GM21528 (cell line): ENCODE measurements around the gene CHD1L.
"Not testable (repeated sequence)": the region's sequence is repeated elsewhere in the genome, so short reads cannot be mapped to it uniquely, and the experiment has no call there.

Source experiments
- ATAC-seq: cut with Tn5 transposase; IDR thresholded peaks from one replicate; pipeline ENCODE4 v1.9.1; 2021; ENCODE audit warnings: mild to moderate bottlenecking, moderate library complexity; ENCODE audit not compliant: unreplicated experiment, low FRiP score

CHD1L gene

DNA sequence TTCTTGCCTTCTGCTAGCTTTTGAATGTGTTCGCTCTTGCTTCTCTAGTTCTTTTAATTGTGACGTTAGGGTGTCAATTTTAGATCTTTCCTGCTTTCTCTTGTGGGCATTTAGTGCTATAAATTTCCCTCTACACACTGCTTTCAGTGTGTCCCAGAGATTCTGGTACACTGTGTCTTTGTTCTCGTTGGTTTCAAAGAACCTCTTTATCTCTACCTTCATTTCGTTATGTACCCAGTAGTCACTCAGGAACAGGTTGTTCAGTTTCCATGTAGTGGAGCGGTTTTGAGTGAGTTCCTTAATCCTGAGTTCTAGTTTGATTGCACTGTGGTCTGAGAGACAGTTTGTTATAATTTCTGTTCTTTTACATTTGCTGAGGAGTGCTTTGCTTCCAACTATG, 11.5 kb upstream of the CHD1L start:
- not testable (repeated sequence) for ATAC-seq

DNA sequence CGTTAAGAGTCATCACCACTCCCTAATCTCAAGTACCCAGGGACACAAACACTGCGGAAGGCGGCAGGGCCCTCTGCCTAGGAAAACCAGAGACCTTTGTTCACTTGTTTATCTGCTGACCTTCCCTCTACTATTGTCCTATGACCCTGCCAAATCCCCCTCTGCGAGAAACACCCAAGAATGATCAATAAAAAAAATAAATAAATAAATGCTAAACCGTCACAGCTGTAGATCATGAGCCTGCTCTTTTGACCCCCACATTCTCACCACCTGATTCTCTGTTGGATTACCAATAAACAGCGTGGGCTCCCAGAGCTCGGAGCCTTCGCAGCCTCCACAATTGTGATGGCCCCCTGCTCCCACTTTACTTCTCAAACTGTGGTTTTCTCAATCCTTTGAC, 8.6 kb upstream of the CHD1L start:
- not testable (repeated sequence) for ATAC-seq

DNA sequence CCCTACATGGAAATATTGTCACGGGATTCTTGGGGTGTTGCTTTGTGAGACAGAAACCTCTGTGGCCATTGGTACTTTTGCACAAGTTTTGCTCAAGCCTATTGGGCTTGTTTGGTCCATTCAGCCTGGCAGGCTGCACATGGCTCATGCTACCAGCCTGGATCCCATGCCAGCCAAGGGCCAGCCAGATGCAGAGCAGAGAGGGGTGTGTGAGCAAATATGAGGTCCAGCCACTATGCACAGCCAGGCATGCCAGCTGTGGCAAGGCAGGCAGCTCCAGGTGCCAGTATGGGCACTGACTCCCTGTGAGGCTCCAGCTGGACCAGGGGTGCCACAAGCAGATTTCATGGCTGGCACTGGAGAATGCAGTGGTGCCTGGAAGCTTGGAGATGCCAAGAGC, 6.7 kb upstream of the CHD1L start:
- ATAC-seq, result no peak

DNA sequence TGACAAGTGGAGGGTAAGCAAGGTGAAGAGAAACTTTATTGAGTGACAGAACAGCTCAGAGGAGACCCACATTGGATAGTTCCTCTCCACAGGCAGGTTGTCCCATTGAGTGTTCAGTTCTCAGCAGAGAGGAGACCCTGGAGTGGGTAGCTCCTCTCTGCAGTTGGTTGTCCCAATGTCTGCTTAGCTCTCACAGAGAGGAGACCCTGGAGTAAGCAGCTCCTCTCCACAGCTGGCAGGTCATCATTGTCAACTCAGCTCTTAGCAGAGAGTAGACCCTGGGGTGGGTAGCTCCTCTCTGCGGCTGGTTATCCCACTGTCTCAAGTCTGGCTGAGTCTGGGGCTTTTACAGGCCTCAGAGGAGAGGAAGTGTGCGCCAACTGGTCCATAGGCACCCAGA, 6.0 kb upstream of the CHD1L start:
- ATAC-seq, result no peak

DNA sequence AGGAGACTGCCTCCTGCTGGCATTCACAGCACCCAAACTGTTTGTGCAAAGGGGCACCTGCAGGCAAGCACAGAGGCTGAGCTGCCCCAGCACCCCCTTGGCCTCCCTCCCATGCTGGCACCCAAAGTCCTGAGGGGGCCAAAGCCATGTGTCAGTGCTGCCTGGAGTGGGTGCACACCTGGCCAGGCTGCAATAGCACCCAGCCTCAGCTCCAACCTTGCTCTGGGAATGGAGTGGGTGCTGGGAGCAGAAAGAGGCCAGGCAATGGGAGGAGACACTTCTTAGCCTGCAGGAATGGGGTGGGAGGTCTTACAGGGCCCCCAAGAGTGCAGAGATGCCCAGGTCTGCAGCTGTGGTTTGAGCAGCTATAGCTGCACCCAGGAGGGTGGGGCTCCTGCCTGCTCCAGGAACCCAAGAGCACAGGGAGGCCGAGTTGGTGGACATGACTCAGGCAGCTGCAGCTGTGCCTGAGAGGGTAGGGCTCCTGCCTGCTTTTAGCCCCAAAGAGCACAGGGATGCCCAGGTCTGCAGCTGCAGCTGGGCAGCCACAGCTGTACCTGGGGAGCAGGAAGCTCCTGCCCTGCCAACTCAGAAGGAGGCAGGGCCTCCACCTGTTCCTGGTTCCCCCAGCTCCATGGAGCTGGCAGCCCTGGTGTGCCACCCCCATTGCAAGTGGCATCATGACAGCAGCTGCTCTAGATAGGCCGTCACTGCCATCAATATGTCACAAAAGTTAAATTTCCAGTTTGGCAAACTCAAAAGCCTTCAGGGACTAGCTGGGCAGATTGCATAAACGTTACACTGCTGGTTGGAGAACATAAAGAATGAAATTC, 5.3 kb upstream of the CHD1L start:
- no peak for ATAC-seq

DNA sequence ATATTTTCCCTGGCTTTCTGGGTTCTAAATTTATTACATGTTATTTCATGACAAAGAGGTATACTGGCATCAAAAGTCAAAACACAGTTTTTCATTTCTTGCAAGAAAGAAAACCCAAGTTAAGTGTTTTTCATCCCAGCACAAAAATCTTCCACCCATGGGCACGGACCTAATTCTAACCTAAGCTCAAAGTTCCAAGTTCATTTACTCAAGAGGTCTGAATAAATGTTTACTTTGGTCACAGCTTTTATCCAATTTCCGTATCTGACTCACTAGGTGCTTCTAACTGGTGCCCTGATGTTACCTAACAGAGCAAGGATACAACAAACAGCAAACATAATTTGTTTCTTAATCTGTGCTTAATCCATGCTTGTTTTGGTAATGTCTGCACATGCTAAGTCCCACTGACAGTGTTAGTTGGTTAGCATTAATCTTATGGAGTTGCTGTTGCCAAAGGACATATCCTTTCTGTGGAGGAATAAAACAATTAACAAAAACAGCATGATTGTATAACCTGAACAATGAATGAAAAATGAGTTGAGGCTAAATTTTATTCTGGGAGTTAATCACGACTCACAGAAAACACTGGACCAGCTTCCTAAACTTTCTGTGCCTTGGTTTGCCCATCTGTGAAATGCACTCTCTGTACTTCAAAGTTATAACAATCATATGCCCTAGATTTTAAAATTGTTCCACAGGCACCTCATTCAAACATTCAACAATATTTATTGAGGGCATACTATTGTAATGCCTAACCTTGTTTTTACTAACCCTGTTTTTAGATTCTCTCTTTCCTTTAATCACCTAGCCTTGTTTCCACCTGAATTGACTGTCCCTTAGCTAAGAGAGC, 4.2 kb upstream of the CHD1L start:
- ATAC-seq, result no peak

DNA sequence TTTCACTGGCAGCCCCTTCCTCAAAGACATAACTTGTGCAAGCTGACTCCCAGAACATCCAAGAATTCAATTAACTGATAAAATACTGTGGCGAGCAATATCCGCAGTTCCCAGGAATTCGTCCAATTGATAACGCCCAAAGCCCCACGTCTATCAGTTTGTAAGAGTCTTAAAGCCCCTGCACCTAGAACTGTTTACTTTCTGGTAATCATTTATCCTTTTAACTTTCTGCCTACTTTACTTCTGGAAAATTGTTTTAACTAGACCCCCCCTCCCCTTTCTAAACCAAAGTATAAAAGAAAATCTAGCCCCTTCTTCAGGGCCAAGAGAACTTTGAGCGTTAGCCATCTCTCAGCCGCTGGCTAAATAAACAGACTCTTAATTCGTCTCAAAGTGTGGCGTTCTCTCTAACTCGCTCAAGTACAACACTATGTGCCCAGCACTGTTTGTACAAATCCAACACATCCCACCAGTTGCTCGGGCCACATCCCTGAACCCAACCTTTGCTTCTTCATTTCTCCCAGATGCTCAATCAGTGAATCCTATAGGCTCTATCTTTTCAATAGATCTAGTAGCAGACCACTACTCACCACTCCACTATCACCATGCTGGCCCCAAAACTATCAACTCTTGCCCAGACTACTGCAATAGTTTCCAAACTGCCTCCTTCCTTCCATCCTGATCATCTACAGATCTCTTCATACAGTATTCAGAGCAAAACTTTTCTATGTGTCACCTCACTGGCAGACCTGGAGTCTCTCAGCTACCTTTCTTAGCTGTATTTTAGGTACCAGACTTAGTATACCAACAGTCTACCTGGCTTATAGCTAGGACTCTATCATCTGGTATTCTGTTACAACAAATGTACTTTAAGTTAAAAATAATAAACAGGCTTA, 3.3 kb upstream of the CHD1L start:
- no peak for ATAC-seq

DNA sequence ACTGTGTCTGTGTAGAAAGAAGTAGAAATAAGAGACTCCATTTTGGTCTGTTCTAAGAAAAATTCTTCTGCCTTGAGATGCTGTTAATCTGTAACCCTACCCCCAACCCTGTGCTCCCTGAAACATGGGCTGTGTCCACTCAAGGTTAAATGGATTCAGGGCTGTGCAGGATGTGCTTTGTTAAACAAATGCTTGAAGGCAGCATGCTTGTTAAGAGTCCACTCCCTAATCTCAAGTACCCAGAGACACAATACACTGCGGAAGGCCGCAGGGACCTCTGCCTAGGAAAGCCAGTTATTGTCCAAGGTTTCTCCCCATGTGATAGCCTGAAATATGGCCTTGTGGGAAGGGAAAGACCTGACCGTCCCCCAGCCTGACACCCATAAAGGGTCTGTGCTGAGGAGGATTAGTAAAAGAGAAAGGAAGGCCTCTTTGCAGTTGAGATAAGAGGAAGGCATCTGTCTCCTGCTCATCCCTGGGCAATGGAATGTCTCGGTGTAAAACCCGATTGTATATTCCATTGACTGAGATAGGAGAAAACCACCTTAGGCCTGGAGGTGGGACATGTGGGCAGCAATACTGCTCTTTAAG, 2.3 kb upstream of the CHD1L start:
- ATAC-seq, result not testable (repeated sequence)

DNA sequence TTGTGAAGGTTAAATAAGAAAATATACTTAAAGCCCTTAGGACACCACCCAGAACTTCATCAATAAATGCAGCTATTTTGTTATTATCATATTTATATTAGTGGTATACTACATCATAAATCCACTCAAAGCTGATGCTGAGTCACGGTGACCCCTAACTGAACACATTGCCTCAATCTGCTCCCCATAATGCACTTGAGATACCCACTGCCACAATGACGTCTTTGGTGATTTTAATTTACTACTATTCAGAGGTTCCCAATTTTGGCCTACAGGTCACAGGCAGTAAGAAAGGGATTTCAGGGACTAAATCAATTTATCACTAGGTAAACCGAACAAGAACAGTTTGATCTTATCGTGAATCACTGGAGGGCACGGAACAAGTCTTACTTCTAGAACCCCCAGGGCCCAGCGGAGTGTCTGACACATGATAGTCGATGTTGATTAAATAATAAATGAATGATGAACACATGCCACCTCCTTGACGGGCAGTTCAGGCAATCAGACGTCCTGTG, 493 bp upstream of the CHD1L start:
- ATAC-seq, result no peak

DNA sequence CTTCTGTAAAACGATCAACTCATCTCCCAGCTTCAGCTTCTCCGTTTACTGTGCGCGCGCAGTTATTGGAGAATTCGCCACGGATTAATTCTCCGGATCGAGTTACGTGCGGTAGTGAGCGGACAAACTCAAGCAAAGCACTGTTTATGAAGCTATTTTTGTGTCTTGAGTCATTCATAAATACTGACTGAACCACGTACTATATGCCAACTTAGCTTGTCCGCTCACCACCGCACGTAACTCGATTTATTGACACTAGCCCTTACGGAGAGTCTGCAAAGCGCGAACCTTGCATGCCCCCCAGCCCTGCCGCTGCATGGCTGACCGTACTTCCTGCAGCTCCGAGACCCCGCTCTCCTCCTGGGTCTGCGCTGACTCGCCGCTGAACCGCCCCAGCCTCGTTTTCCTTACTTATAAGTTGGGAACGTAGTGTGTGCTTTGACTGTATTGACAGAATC, 773 bp downstream of the CHD1L start:
- peak; percentile 26 for ATAC-seq

DNA sequence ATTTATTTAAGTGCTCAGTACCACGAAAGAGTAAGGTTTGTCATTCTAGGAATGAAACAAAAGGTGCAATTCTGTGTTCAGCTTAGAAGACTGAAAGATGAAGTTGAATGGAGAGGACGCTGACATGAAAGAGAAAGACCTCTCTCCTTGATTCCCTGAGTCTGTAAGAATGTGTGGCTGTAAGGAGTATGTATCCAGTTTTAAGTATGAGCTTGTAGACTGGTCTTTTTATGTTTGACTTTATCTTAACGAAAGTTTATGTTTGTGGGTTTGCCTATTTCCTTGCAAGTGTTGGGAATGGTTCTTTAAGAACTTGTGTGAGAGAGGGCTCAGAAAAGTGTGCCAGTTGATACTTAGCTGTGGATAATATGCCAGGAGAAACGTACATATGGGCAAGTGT, 1.4 kb downstream of the CHD1L start:
- no peak for ATAC-seq

DNA sequence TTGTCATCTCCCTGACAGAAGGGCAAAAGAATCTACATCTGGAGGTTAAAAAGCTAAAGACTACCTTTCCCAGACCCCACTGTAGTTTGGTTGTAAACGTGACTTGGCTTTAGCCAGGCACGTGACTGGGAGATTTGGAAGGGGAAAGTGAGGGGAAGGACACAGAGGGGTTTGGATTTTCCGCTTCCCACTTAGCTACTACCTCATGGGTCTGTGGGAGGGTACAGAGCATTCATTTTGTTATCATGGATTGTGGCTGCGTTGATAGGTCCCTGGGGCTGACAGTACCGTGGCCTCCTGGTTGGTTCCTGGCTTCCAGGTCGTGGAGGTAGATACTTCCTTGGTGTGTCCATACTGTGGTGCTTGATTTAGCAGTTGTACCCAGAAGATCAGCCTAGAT, 2.6 kb downstream of the CHD1L start:
- no peak for ATAC-seq

DNA sequence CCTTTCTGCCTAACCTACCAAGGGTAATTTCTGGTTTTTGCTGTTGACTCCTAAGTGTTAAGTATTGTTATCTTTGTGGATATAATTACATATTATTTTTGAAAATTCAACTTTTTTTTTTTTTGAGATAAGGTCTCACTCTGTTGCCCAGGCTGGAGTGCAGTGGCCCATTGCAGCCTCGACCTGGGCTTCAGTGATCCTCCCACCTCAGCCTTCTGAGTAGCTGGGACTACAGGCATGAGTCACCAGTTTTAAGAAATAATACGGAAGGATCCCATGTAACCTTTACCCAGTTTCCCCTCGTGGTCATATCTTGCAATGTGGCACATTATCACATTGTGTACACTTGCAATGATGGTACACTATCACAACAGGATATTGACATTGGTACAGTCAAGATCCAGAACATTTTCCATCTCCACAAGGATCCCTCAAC, 3.1 kb downstream of the CHD1L start:
- no peak for ATAC-seq

DNA sequence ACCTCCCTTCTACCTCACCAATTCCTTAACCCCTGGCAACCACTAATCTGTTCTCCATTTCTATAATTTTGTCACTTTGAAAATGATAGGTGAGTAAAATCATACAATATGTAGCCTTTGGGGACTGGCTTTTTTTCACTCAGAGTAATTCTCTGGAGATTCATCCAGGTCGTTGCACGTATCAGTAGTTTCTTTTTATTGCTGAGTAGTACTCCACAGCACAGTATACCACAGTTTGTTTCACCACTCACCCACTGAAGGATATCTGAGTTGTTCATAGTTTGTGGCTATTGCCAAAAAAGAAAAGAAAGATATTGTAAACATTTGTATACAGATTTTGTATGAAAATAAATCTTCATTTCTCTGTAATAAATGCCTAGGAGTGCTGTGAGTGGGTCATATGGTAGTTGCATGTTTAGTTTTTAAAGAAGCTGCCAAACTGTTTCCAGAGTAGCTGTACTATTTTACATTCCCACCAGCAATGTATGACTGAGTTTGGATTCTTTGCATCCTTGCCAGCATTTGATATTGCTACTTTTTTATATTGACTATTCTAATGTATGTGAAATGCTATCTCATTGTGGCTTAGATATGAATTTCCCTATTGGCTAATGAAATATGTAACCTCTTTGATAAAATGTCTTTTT, 3.7 kb downstream of the CHD1L start:
- ATAC-seq, result no peak

DNA sequence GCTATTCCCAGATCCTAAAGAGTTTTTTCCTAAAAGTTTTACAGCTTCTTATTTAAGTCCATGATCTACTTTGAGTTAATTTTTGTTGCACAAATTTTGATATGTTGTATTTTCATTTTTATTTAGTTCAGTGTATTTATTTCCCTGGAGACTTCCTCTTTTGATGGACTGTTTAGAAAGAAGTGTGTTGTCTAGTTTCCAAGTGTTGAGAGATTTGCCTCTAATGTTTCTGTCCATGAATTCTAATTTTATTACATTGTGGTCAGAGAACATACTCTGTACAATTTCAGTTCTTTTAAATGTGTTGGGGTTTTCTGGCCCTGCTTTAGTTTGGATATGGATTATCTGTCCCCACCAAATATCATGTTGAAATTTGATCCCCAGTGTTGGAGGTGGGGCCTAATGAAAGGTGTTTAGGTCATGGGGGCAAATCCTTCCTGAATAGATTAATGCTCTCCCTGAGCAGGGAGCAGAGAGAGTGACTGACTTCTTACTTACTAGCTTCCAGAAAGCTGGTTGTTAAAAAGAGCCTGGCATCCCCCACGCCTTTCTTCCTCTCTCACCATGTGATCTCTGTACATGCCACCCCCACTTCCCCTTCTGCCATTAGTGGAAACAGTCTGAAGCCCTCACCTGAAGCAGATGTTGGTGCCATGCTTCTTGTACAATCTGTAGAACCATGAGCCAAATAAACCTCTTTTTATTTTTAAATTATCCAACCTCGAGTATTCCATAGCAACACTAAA, 4.6 kb downstream of the CHD1L start:
- ATAC-seq, result no peak

DNA sequence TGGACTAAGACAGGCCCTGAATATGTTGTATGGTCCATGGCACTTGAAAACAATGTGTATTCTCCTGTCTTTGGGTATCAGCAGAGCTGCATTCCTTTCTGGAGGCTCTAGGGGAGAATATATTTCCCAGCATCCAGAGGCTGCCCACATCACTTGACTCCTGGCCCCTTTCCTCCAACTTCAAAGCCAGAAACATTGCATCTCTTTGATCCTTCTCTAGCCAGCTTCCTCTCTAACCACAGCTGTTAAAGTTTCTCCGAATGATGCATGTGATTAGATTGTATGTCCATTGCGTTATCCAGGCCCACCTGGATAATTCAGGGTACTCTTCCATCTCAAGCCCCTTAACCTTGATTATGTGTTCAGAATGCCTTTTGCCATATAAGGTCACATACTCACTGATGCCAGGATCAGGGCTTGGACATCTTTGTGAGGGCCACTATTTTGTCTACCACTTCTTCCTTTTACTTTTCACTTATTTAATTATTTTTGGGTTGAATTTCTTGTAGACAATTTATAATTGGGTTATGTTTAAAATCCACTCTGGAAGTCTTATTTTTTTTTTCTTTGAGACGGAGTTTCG, 5.3 kb downstream of the CHD1L start:
- no peak for ATAC-seq

DNA sequence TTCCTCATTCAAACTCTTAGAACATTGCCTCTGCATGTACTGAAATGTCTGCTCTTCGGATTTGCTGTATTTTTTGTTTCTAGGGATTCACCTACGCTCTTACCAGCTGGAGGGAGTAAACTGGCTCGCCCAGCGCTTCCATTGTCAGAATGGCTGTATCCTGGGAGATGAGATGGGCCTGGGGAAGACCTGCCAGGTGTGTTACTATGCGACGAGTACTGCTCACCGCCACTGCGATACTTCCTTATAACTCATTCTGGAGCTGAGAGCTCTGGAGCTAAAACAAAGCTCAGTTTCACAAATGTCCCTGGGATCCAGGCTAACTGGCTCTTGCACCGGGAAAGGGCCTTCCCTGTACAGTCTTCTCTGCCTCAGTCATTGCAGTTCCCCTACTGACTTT, 10.1 kb downstream of the CHD1L start:
- ATAC-seq, result no peak

DNA sequence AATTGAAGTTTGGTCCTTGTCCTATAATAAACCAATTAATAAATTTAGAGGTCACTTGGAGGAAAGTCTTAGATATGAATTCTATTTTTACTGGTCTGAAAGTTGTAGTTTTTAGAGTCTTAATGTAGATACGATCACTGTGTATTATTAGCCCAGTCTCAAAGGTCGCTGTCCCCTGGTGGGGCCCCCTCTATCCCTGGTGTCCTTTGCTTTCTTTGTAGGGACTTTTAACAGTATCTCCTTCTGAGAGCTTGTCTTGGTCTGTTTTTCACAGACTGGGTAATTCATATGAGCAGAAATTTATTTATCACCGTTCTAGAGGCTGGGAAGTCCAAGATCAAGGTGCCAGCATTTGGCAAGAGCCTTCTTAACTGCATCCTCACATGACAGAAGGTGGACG, 18.5 kb downstream of the CHD1L start:
- ATAC-seq, result no peak
